Bronchial epithelial cell (primary cell): Measurements from ENCODE around the gene RAET1E. TPM values are rescaled to one million over a fixed set of nuclear protein-coding genes. Genes with fewer than 3 reads are reported as not detected.

Experiments
- DNase-seq: peaks from one replicate; pipeline ENCODE4 v3.0.0-alpha.2; 2010; ENCODE audit warnings: low read depth
- FAIRE-seq: peaks from 2 replicates; lab custom pipeline; 2011; peaks lifted over from hg19 to GRCh38; lab: Jason Lieb, UNC
- H3K27me3 ChIP-seq: 2 replicates; pipeline ENCODE4 v1.5.1; 2011; ENCODE audit warnings: low read length; ENCODE audit not compliant: control insufficient read depth, insufficient read depth
- H3K36me3 ChIP-seq: 2 replicates; pipeline ENCODE4 v1.5.1; 2011; ENCODE audit warnings: low read length; ENCODE audit not compliant: control insufficient read depth, insufficient read depth
- H3K4me3 ChIP-seq: 2 replicates; pipeline ENCODE4 v1.5.1; 2011; ENCODE audit warnings: mild to moderate bottlenecking, low read depth, low read length, control low read depth
- total RNA-seq: library from RNA; depleted of rRNA; stranded (reverse); fragments of >200 nt; gene quantifications from 2 replicates; pipeline ENCODE4 v1.2.1, GENCODE V29; 2014
- TF ChIP-seq, protein P1 (sequence below): IDR thresholded peaks from 2 replicates; pipeline ENCODE4 v1.5.1; 2011; ENCODE audit warnings: mild to moderate bottlenecking, moderate library complexity, low read length, control low read depth, inconsistent platforms; ENCODE audit not compliant: insufficient read depth, severe bottlenecking

The RAET1E gene
- total RNA-seq, 1 donor from 2014 or later: 19.0 TPM

- Histone ChIP-seq H3K4me3 (no peak overlapping the region), H3K27me3 (no peaks in the 10 kb centered on the region), H3K36me3 (no peaks in the 10 kb centered on the region)
- FAIRE-seq: no peak
- TF ChIP-seq, protein P1, sequence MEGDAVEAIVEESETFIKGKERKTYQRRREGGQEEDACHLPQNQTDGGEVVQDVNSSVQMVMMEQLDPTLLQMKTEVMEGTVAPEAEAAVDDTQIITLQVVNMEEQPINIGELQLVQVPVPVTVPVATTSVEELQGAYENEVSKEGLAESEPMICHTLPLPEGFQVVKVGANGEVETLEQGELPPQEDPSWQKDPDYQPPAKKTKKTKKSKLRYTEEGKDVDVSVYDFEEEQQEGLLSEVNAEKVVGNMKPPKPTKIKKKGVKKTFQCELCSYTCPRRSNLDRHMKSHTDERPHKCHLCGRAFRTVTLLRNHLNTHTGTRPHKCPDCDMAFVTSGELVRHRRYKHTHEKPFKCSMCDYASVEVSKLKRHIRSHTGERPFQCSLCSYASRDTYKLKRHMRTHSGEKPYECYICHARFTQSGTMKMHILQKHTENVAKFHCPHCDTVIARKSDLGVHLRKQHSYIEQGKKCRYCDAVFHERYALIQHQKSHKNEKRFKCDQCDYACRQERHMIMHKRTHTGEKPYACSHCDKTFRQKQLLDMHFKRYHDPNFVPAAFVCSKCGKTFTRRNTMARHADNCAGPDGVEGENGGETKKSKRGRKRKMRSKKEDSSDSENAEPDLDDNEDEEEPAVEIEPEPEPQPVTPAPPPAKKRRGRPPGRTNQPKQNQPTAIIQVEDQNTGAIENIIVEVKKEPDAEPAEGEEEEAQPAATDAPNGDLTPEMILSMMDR: no peak
- DNase-seq: no peak
Measured at GRCh38 chr6:149907317-149907716, 9.4 kb upstream of the RAET1E start.

- Histone ChIP-seq H3K36me3 (no peaks in the 10 kb centered on the region), H3K27me3 (no peaks in the 10 kb centered on the region), H3K4me3 (no peak overlapping the region)
- TF ChIP-seq, protein P1: no peak
- no peak for DNase-seq
- FAIRE-seq: no peak
Measured at GRCh38 chr6:149906405-149906804, 8.5 kb upstream of the RAET1E start.

GRCh38 chr6:149905911-149906371, 8.0 kb upstream of the RAET1E start:
- H3K36me3 ChIP-seq: no peaks in the 10 kb centered on the region
- no peaks in the 10 kb centered on the region for H3K27me3 ChIP-seq
- H3K4me3 ChIP-seq: no peak overlapping the region
- TF ChIP-seq, protein P1: no peak
- DNase-seq: no peak
- no peak for FAIRE-seq

DNA sequence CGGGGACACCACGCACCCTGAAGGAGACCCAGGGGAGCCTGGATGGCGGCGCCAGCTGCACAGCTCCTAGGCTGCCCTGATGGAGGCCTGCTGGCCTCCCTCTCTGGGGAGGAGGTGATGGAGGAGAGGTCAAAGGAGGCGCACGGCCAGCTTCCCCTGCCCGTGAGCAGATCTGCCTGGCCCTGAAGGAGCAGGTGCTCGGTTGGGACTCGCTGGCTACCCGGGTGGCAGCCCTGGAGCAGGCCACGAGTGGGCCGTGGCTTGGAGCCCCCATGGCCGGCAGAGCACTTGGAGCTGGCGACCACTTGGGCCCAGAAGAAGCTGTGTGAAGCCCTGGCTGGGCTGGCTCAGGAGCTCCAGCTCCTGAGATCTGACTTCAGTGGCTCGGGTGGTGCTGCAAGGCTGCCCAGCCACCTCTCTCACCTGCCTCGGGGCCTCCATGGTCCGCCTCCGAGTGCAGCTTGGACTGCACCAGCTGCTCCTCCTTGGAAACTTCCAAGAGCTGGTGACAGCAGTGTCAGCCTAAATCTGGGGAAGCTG, 7.5 kb upstream of the RAET1E start:
- no peak overlapping the region for H3K4me3 ChIP-seq
- TF ChIP-seq, protein P1: no peak
- no peaks in the 10 kb centered on the region for H3K27me3 ChIP-seq
- no peak for FAIRE-seq
- no peak for DNase-seq
- H3K36me3 ChIP-seq: no peaks in the 10 kb centered on the region

- no peaks in the 10 kb centered on the region for H3K27me3 ChIP-seq
- TF ChIP-seq, protein P1: no peak
- no peaks in the 10 kb centered on the region for H3K36me3 ChIP-seq
- no peak for DNase-seq
- no peak for FAIRE-seq
- H3K4me3 ChIP-seq: no peak overlapping the region
Measured at GRCh38 chr6:149904661-149905370, 6.9 kb upstream of the RAET1E start.
